GM12864 (cell line): Measurements from ENCODE around the gene GIMD1.

Experiments used
- DNase-seq: peaks from one replicate; pipeline ENCODE4 v3.0.0-alpha.2; 2011; ENCODE audit warnings: low read depth
- H3K4me3 ChIP-seq: 2 replicates; pipeline ENCODE4 v1.5.1; 2011; ENCODE audit warnings: mild to moderate bottlenecking, low read depth, low read length, control low read depth
- CTCF ChIP-seq: IDR thresholded peaks from 2 replicates; pipeline ENCODE4 v1.5.1; 2011; ENCODE audit warnings: low read depth, mild to moderate bottlenecking, moderate library complexity, low read length, control low read depth, inconsistent platforms; ENCODE audit errors: missing control alignments

The GIMD1 gene

GRCh38 chr4:106315476-106315967, 53.1 kb downstream of the GIMD1 start:
- peak overlapping the region; percentile 68 for H3K4me3 ChIP-seq
- no peak for TF ChIP-seq CTCF
- no peak for DNase-seq

GRCh38 chr4:106314960-106315359, 53.6 kb downstream of the GIMD1 start:
- H3K4me3 ChIP-seq: peak overlapping the region; percentile 68
- TF ChIP-seq CTCF: no peak

GRCh38 chr4:106312997-106313522, 55.5 kb downstream of the GIMD1 start:
- H3K4me3 ChIP-seq: no peak overlapping the region
- no peak for DNase-seq
- no peak for TF ChIP-seq CTCF

More at GRCh38 chr4:106314960-106315359, 53.6 kb downstream of the GIMD1 start:
- no peak for DNase-seq

GRCh38 chr4:106312377-106312776, 56.2 kb downstream of the GIMD1 start:
- no peak overlapping the region for H3K4me3 ChIP-seq
- DNase-seq: no peak
- TF ChIP-seq CTCF: no peak
